ENCODE measurements around the gene LAMA5. TPM values are rescaled to one million over a fixed set of nuclear protein-coding genes. Genes with fewer than 3 reads are reported as not detected.

The LAMA5 gene
- total RNA-seq, 1 donor from 2014 or later: 12.1 TPM

- Histone ChIP-seq H2AFZ (replicated peaks) (no peak overlapping the region), H3K9me3 (ENCODE audit: low read depth) (no peaks in the 10 kb centered on the region), H3K4me2 (no peak overlapping the region), H3K9ac (no peak overlapping the region), H3F3A (ENCODE audit: low read depth) (no peaks in the 10 kb centered on the region), H3K36me3 (peaks cover 2% of the 10 kb centered on the region), H3K4me3 (no peak overlapping the region), H3K27ac (no peak overlapping the region), H3K79me2 (ENCODE audit: low read depth) (no peaks in the 10 kb centered on the region), H3K4me1 (no peaks in the 10 kb centered on the region), H4K20me1 (ENCODE audit: low read depth) (no peaks in the 10 kb centered on the region), H3K27me3 (no peaks in the 10 kb centered on the region)
- no peak for DNase-seq (ENCODE audit: low spot score)
- no peak for TF ChIP-seq EZH2 (IDR thresholded peaks at IDR 0.05)
- no peak for TF ChIP-seq EZH2phosphoT487 (IDR thresholded peaks at IDR 0.05)
- TF ChIP-seq, protein P1, sequence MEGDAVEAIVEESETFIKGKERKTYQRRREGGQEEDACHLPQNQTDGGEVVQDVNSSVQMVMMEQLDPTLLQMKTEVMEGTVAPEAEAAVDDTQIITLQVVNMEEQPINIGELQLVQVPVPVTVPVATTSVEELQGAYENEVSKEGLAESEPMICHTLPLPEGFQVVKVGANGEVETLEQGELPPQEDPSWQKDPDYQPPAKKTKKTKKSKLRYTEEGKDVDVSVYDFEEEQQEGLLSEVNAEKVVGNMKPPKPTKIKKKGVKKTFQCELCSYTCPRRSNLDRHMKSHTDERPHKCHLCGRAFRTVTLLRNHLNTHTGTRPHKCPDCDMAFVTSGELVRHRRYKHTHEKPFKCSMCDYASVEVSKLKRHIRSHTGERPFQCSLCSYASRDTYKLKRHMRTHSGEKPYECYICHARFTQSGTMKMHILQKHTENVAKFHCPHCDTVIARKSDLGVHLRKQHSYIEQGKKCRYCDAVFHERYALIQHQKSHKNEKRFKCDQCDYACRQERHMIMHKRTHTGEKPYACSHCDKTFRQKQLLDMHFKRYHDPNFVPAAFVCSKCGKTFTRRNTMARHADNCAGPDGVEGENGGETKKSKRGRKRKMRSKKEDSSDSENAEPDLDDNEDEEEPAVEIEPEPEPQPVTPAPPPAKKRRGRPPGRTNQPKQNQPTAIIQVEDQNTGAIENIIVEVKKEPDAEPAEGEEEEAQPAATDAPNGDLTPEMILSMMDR (IDR thresholded peaks at IDR 0.05): no peak
- H3K4me3 Mint-ChIP-seq: no peak overlapping the region
- no peak overlapping the region for H3K27ac Mint-ChIP-seq
- H3K27me3 Mint-ChIP-seq (ENCODE audit: insufficient read depth, low read depth): no peaks in the 10 kb centered on the region
- H3K4me1 Mint-ChIP-seq: no peaks in the 10 kb centered on the region
- peaks cover 9% of the 10 kb centered on the region for H3K36me3 Mint-ChIP-seq
- H3K9me3 Mint-ChIP-seq: no peaks in the 10 kb centered on the region
Measured at GRCh38 chr20:62327726-62328495, 39.2 kb downstream of the LAMA5 start.

DNA sequence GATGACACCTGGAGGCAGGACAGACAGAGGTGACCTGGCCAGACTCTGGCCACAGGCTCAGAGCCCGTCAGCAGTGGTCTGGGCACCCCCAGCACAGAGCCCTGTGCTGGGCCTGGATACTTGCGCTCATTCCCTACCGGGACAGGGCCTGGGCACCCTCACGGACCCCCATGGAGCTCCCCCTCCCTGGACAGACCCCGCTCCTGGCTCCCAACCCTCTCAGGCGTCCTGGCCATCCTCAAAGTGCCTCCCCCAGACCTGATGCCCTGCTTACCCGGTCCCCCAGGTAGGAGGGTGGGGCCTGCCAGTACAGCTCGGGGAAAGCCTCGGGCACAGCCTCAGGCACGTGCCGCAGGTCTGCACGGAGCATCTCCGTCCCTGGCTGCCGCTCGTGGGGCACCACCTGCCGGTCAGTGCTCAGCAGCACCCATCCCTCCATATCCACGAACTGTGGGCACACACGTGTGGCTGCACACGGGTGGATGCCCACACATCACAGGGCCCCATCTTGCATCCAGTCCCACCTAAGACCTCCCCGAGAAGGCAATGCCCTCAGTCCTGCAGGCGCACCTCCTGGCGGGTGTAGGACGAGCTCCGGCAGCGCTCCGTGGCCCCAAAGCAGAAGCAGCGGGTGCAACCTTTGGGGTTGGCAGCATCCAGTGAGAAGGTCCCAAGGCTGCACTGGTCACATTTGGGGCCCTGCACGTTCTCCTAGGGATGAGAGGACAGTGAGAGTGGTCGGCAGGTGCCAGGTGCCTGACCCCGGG is 40.0 kb downstream of the LAMA5 start:
- H3K4me2 ChIP-seq: no peak overlapping the region
- no peak overlapping the region for H3K27ac ChIP-seq
- H3K79me2 ChIP-seq (ENCODE audit: low read depth): no peaks in the 10 kb centered on the region
- H3K4me1 Mint-ChIP-seq: no peaks in the 10 kb centered on the region
- no peak overlapping the region for H3K4me3 Mint-ChIP-seq
- peaks cover 9% of the 10 kb centered on the region for H3K36me3 Mint-ChIP-seq
- no peak overlapping the region for H2AFZ ChIP-seq (replicated peaks)
- H3K4me3 ChIP-seq: no peak overlapping the region
- H3K36me3 ChIP-seq: peaks cover 2% of the 10 kb centered on the region
- H3K9me3 Mint-ChIP-seq: no peaks in the 10 kb centered on the region
- no peaks in the 10 kb centered on the region for H3K9me3 ChIP-seq (ENCODE audit: low read depth)
- H3K4me1 ChIP-seq: no peaks in the 10 kb centered on the region
- H3K9ac ChIP-seq: no peak overlapping the region
- H3K27me3 Mint-ChIP-seq (ENCODE audit: insufficient read depth, low read depth): no peaks in the 10 kb centered on the region
- no peak for DNase-seq (ENCODE audit: low spot score)
- H3K27me3 ChIP-seq: no peaks in the 10 kb centered on the region
- TF ChIP-seq EZH2 (IDR thresholded peaks at IDR 0.05) (no peak), EZH2phosphoT487 (IDR thresholded peaks at IDR 0.05) (no peak)
- TF ChIP-seq, protein P1 (IDR thresholded peaks at IDR 0.05): no peak
- no peaks in the 10 kb centered on the region for H3F3A ChIP-seq (ENCODE audit: low read depth)
- H3K27ac Mint-ChIP-seq: no peak overlapping the region
- H4K20me1 ChIP-seq (ENCODE audit: low read depth): no peaks in the 10 kb centered on the region

DNA sequence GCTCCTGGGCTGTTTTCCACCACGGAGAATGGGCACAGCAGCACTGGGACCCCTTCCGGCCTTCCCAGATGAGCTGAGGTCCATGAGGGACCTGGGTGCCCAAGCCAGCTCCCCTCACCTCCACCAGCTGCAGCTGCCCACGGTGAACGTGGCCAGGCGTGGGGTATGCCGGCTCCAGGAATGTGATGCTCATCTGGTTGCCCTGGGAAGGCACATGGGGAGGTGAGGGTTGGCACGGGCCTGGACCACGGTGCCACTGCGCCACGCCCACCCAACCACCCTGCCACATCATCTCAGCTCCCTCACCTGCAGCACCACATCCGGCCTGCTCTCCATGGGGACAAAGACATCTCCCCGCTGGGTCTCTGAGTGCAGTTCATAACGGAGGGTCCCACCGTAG is 40.6 kb downstream of the LAMA5 start:
- Histone ChIP-seq H3K27me3 (no peaks in the 10 kb centered on the region), H3K79me2 (ENCODE audit: low read depth) (no peaks in the 10 kb centered on the region), H2AFZ (replicated peaks) (no peak overlapping the region), H4K20me1 (ENCODE audit: low read depth) (no peaks in the 10 kb centered on the region), H3K4me3 (no peak overlapping the region), H3K4me2 (no peak overlapping the region), H3K9me3 (ENCODE audit: low read depth) (no peaks in the 10 kb centered on the region), H3K9ac (no peak overlapping the region), H3K4me1 (no peaks in the 10 kb centered on the region), H3K36me3 (peaks cover 2% of the 10 kb centered on the region), H3K27ac (no peak overlapping the region), H3F3A (ENCODE audit: low read depth) (peaks cover 3% of the 10 kb centered on the region)
- no peaks in the 10 kb centered on the region for H3K4me1 Mint-ChIP-seq
- peaks cover 9% of the 10 kb centered on the region for H3K36me3 Mint-ChIP-seq
- no peak overlapping the region for H3K27ac Mint-ChIP-seq
- no peak for DNase-seq (ENCODE audit: low spot score)
- no peak overlapping the region for H3K4me3 Mint-ChIP-seq
- H3K27me3 Mint-ChIP-seq (ENCODE audit: insufficient read depth, low read depth): no peaks in the 10 kb centered on the region
- no peak for TF ChIP-seq EZH2 (IDR thresholded peaks at IDR 0.05)
- H3K9me3 Mint-ChIP-seq: no peaks in the 10 kb centered on the region

Data from neural progenitor cell (in vitro differentiated cells).